HG02885 (cell line): ENCODE results near the gene DQX1.
A peak's percentile ranks its signal among the peaks of the same experiment; 100 is the strongest.

Source experiments
- ATAC-seq: cut with Tn5 transposase; IDR thresholded peaks from one replicate; pipeline ENCODE4 v1.9.1; 2021; ENCODE audit warnings: mild to moderate bottlenecking; ENCODE audit not compliant: unreplicated experiment, poor library complexity

Gene DQX1

DNA sequence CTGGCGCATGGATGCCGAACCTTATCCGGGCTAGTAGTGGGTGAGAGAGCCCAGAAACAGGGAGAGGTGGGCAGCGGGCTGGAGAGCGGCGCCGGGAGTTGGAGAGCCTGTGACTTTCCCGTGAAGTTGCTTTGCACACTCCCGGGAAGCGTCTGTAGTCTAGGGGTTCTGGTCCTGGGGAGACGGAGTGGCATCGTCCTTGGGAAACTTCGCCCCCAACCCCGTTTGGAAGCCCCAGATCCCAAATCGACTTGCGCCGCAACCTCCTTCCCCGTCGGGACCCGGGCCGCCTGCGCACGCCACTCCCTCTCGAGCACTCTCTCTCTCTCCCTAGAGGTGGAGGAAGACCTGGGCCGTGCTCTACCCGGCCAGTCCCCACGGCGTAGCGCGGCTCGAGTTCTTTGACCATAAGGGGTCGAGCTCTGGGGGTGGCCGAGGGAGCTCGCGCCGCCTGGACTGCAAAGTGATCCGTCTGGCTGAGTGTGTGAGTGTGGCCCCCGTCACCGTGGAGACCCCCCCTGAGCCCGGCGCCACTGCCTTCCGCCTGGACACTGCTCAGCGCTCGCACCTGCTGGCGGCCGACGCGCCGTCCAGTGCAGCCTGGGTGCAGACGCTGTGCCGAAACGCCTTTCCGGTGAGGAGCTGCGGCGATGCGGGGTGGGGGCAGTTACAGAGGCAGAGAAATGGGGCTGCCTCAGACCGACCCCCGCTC lies 28.9 kb upstream of the DQX1 start:
- peak; percentile 39 for ATAC-seq

DNA sequence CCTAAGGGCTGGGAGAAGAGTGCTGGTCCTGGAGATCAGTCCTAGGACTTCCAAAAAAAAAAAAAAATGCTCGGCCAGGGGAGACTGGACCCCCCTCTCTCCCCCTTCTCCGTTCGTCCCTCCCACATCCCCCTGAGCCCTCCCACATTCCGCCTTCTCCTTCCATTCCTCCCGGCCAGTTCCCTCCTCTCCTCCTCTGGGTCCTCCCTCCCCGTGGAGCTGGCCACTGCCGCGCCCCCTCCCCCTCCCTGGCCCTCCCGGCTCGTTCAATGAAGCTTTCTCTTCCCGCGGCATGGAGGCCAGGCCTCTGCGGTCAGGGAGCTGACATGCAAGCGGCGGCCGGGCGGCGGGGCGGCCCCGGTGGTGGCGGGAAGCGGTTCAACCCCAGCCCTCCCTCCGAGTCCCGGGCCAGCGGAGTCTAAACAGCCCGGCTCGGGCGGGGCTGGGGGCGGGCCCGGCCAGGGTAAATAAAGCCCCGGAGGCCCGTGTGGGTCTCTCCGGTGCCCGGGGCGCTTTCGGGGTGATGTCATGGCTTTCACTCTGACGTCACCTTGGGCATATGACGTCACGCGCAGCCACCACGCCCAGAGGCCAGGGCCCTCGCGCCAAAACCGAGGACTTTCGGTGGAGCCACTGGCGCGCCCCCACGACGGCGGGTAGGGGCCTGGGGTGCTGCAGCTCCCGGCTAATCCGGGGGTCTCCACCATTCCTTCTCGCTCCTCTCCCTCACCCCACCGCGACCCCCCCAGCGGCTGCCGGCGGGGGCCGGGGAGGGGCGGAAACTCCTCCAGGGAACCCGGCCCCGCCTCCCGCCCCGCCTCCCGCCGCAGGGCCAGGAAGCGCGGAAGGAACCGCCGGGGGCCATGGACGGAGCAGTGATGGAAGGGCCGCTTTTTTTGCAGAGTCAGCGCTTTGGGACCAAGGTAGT lies 28.1 kb upstream of the DQX1 start, which contains the start of the genes DOK1 and LOXL3:
TSS of gene DOK1 (plus strand) at position 829 of the 928 bp plus-strand sequence. CDS start at position 864, 35 bp downstream.
TSS of gene LOXL3 (minus strand) at position 51 of the 928 bp plus-strand sequence. CDS start 1,308 bp downstream, outside the sequence.
- peak; percentile 58 for ATAC-seq

DNA sequence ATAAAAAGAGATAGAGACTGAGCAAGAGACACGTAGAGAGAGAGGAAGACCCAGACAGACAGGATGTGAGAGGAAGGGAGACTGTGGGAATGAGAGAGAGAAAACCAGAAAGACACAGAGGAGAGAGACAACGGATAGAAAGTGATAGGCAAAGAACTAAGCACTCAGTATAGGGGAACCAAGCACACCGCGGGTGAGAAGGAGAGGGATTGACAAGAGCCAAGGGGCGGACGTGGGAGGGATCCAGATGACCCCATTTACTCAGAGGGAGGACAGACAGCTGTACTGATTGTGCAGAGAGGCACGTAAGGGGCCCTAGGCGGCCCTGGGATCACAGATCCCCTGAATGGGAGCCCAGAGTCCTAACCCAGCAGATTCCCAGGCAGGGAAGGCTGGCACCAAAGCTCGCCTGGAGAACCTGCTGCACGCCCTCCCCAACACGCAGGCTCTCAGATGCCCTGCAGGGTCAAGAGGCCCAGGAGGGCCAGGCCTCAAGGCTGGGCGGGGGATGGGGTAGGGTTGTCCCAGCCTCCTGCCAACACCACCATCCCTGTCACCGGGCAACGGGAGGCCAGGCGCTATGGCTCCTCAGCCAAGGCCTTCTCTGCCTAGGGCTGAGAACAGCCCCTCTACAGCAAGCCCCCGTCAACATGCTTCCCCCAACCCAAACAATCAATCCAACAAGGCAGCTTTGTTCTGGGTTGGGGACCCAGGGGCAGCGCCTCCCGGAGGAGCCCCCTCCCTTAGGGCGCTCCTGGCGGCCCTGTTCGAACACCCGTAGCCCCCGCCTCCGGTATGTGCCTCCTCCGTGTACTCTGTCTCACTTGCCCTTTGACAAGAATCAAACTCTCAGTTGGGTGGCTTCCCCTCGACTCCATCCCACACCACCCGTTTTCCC lies 27.1 kb upstream of the DQX1 start:
- no peak for ATAC-seq

DNA sequence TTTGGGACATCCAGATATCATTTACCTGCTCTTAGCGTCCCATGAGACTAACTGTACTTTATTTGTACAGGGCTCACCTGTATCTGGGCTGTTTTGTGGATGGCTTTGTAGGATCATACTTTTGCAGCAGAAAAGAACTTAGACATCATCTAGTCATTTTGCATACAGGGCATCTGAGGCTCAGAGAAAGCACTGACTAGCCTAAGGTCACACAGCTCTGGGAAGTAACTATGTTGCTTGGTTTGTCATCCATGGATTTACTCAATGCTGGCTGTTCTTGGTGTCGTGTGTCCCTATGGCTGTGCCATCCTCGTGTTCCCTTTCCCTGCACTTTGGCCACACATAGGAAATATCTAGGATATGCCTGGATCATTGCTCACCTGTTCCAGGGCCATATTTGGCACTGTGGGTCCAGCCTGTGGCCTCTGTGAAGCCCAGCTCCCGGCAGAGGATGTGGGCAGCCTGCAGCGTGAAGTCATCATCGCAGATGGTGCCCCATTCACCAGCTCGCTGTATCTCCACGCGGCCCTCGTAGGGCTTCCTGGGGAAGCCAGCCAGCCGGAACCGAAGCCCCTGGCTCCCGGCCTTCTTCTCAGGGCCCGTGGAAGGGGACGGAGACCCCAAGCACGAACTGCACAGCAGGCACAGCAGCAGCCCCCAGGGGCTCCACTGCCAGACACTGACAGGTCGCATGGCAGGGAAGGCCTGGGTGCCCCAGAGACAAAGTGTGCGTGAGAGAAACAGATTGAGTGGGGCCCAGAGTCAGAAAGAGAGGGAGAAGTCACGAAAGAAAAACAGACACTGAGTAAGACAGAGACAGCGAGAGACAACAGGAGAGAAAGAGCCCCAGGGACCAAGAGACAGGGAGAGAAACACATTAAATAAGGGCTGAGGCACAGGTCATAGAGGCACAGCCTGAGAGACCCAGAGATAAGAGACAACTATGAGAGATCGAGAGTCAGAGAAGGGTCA lies 26.2 kb upstream of the DQX1 start:
- no peak for ATAC-seq

DNA sequence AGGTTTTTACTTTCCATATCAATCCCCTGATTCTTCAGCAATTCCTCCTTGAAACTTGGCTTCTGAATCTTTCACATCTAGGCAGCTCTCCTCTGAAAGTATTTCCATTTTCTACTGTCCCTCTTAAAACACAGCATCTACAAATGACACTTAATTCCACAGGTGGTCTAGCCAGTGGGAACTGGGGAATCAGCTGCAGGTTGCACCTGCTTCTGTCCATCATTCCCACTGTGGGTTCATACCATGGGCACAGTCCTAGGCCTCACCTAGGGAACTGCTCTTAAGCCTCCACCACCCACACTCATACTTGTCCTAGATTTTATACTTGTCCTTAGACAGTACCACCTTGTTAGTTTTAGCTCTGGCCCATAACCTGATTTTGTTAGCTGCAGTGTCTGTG lies 25.5 kb upstream of the DQX1 start:
- no peak for ATAC-seq

DNA sequence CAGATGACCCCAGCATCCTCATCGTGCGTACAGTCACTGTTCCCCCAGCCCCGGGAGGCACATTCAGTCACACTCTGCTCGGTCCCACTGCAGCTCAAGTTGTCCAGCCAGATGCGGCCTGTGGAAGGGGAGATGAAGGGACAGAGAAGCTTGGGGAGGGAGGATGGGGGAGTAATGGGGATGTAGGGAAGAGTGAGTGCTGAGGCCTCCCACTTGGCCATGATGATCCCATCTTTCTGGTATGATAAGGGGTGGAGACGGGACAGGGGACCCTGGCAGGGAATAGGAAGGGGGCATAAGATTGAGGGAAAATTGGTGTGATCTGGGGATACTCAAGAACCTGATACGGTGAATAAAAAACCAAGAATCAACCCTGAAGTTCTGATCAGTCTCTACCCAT lies 24.2 kb upstream of the DQX1 start:
- no peak for ATAC-seq

DNA sequence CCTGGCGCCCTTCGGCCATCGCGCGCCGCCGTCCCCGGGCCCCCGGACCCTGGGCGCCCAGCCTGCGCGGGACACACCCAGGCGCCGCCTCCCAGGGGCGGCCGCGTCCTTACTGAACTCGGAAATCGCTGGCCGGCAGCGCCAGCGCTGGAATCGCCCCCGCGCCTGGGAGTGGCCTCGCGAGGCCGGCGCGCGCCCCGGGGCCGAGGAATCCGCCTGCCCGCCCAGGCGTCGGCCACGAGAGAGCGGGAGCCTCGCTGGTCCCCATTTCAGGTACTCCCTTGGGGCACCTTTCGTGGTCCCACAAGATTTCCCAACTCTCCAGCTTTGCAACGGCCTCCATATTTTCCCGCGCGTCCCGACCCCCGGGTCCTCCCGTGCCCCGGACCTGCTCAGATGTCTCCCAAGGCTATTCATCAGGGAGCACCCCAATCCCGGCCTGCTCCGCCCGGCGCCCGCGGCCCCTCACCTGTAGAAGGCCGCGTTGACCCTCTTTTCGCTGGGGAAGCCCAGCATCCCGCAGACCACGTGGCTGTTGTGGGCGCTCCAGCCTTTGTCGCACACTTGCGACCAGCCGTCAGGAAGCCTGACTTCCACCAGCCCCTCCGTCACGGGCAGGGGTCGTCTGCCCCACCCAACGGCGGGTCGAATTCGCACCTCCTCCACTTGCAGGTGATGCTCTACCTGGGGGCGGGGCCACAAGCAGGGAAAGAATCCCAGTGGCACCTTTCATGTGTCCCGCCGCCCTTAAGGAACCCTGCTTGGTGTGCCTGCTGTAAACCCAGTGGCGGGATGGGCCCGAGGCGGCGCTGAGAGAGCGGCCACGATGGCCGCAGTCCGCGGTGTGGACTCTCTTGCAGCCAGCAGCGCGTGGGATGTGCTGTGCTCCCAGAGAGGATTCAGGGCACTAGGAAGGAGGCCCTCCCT lies 23.1 kb upstream of the DQX1 start:
- ATAC-seq: no peak

DNA sequence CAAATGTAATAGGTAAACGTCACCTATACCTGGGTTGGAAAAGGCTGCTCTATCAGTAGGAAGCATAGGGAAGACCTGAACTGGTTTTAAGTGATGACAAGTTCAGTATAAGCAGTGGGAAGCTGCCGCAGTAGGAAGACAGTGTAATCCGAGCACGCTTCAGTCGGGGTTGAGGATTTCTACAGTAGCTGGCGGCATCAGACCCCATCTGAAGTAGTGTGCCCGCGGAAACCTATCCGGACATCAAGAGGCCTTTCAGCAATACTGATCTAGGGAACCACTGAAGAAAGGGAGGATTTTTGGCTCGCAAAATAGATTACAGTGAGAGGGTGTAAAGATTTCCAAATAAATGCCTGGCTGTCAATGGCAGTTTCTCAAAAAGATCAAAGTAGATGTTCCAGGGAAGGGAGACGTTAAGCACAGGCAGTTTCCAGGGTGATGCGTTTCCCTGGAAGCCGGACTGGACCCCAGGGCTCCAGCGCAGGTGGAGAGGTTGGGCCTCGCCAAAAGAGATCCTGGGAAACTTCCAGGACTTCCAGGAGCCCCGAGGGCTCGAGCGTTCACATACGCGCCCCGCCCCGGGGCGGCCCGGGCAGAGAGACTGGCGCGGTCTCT lies 22.4 kb upstream of the DQX1 start:
- ATAC-seq: no peak

DNA sequence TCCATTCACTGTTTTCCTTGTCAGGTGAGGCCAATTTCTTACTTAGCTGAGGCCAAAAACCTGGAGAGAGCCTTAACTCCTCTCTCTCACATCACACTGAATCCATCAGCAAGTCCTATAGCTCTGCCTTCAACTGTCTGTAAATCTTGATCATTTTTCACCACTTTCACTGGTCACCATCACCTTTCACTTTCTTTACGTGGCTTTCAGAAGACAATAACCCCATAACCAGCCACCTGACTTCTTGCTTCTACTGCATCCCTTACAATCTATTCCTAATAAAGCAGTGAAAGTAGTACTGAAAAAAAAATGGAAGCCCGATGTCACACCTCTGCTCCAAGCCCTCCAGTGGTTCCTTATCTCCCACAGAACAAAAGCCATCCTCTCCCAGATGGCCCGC lies 20.0 kb upstream of the DQX1 start:
- ATAC-seq: no peak

DNA sequence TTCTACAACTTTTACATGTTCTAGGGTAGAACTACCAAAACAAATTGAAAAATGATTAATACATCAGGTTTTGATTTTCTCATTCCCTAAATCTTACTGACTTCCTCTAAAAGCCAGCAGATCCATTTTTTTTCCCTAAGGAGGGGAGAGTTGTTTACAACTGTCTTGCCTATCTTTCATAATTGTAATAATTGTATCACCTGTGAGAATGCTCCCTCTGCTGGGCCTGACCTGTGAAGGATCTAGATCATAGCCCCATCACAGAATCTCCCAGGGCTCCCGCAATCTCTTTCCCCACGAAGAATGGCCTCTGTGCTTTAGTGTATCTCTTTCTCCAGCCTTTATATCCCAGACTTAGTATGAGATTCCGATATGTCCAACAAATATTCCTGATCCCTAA lies 18.6 kb upstream of the DQX1 start:
- ATAC-seq: no peak

DNA sequence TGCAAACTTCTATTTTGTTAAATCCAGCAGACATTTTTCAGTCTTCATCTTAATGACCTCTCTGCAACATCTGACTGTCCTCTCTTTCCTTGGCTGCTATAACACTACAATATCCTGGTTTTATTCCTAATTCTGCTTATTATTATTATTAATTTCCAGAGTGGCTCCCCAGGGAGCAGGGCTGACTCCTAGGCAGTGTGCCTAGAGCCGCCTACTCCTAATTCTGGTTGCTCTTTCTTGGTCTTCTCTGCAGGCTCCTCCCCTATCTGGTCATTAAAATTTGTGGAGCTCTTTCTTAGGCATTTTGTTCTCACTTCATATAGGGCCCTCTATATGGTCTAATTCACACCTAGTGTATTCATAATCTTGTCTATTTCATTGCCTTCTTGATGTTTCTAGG lies 16.9 kb upstream of the DQX1 start:
- ATAC-seq: no peak

DNA sequence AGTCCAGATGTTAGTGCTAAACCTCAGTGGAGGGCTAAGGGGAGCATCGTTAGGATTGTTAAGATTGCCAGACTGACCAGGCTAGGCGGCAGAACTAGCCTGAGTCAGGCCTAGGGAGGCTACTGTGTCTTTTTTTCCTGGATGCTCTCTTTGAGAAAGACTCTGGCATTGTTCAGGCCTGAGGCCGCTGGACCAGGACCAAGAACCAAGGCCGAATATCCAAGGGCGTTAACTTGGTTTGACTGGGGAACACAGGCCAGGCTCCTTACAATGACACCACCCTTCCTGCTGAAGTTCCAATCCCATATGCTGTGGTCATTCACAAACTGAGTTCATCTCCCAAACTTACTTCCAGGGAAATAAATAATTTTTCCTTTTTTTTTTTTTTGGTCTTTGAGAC lies 14.3 kb upstream of the DQX1 start:
- ATAC-seq: no peak

DNA sequence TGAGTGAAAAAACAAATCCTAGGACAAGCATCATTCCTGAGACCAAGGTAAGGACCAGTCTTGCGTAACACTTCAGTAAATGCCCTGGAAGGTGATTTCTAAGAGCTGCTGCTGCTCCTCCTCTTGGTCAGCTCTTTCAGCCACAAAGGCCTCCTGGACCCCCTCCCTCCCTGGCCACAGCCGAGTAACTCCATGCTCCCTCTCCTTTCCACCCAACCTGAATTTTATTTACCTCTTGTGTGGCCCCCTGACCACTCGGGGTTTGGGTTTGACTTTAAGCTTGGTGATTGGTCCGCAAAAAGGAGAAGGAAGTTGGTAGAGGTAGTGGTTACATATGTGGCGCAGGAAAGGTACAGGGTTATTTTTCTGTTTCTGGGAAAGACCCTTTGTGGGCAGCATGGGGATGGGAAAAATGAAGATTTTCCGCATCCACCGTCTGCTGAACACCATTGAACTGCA lies 12.9 kb upstream of the DQX1 start:
- peak; percentile 52 for ATAC-seq

DNA sequence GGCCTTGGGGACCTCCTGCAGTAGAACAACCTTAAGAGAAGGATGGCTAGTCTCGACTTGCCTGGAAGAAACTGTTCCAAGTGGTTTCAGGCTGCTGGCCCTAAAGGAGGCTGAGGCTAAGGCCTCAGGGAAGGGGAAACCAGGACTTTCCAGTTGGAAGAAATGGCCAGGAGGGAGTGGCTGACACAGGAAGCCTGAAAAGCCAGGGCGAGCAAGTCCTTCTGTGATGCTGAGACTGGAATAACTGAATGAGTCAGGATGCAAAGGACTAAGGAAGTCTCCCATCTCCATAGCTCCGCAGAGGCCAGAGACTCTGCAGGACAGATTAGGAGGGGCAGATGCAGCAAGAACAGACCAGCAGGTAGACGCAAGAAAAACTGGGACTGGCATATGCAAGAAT lies 11.1 kb upstream of the DQX1 start:
- no peak for ATAC-seq

DNA sequence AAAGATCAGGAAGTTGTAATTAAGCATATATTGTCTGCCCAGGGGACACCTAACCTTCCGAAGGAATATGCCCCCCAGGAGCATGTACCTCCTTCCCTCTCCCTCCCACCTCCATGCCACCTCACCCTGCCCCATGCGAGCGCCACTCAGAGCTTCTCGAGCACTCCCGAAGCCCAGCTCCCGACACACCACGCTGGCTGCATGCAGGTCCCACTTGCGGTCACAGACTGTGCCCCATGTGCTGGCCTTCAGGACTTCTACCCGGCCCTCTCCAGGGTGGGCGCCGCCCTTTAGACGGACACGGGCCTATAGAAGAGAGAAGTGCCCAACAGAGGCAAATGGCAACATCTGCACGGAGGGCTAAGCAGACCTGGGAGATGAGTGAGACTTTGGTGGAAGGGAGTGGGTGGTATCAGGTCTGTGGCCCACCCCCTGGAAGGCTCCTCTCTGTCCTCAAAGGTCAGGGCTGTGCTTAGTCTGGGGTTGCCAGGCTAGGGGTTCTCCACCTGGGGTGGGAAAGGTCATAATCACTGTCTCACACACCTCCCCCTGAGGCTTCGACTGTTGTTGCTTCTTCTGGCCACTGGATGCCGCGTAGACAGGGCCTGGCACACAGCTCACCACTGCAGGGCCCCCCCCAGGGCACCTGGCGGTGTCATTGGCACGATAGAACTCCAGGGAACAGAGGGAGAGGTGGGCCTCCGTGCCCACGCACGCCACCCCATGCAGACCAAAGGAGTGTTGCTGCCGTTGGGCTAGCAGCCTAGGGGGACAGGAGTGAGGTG lies 10.3 kb upstream of the DQX1 start:
- no peak for ATAC-seq

DNA sequence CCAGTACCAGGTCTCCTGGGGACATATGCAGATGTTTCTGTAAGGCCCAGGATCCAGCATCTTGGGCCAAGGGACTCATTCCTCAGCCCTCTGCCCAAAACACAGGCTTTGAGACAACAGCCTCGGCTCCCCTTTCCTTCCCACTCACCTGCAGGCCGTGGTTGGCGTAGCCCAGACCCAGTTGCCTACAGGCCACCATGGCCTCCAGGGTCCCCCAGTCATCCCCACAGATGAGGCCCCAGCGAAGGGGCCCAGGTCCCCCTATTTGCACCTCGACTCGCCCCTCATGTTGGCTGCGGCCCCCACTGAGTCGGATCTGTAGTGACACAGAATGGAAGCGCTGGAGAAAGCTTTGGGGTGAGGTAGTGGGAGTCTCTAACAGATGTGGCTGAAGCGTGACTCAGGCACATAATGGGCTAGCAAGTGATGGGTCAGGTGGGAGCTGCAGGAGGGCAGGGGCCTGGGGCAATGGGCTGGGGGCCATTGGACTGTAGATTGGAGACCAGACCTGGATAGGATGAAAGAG lies 9.5 kb upstream of the DQX1 start:
- no peak for ATAC-seq

DNA sequence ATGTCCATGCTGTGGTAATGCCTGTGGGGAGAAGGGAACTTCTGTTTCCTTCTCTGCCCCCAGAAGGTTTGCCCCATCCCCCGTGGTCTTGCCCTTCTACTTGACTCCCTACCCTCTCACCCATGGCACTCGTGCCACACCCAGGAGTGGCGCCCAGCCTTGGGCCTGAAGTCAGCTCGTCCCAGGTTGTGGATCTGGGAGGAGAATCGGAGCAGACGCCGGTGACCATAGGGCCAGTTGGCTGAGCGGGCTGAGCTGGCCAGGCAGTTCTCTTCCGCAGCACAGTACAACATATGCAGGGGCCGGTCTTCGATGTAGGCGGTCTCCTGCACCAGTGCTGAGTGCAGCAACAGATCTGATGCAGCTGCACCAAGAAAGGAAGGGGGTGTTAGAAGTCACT lies 8.4 kb upstream of the DQX1 start:
- ATAC-seq: no peak
